Hepatocyte (in vitro differentiated cells): ENCODE data around the gene NR2F1-AS1. TPM values are rescaled to one million over a fixed set of nuclear protein-coding genes. Genes with fewer than 3 reads are reported as not detected.

Experiments
- DNase-seq: peaks from one replicate; pipeline ENCODE4 v3.0.0-alpha.2; 2016; ENCODE audit warnings: low spot score
- H2AFZ ChIP-seq: fragments of 200-600 bp; sonication (generic); 2 replicates; pipeline ENCODE4 v1.6.0; 2016; ENCODE audit warnings: antibody characterized with exemption, mild to moderate bottlenecking
- H3K27ac ChIP-seq: fragments of 200-600 bp; sonication (generic); 2 replicates; pipeline ENCODE4 v1.5.1; 2016; ENCODE audit warnings: mild to moderate bottlenecking
- H3K27me3 ChIP-seq: fragments of 200-600 bp; sonication (generic); 2 replicates; pipeline ENCODE4 v1.6.1; 2016
- H3K36me3 ChIP-seq: fragments of 200-600 bp; sonication (generic); replicated peaks from 2 replicates; pipeline ENCODE4 v1.5.1; 2016; ENCODE audit warnings: low read depth; ENCODE audit not compliant: insufficient read depth
- H3K4me1 ChIP-seq: fragments of 200-600 bp; sonication (generic); 2 replicates; pipeline ENCODE4 v1.5.1; 2016; ENCODE audit warnings: mild to moderate bottlenecking, moderate library complexity; ENCODE audit not compliant: insufficient read depth
- H3K4me2 ChIP-seq: fragments of 200-600 bp; sonication (generic); 2 replicates; pipeline ENCODE4 v1.6.0; 2016
- H3K4me3 ChIP-seq: fragments of 200-600 bp; sonication (generic); 2 replicates; pipeline ENCODE4 v1.5.1; 2016; ENCODE audit warnings: mild to moderate bottlenecking
- H3K79me2 ChIP-seq: fragments of 200-600 bp; sonication (generic); 2 replicates; pipeline ENCODE4 v1.6.0; 2017; ENCODE audit warnings: mild to moderate bottlenecking
- H3K9me2 ChIP-seq: fragments of 200-600 bp; sonication (generic); replicated peaks from 2 replicates; pipeline ENCODE4 v1.6.0; 2017; ENCODE audit warnings: mild to moderate bottlenecking; ENCODE audit not compliant: insufficient read depth
- H3K9me3 ChIP-seq: fragments of 200-600 bp; sonication (generic); 2 replicates; pipeline ENCODE4 v1.5.1; 2016; ENCODE audit warnings: low read depth, mild to moderate bottlenecking
- H4K20me1 ChIP-seq: fragments of 200-600 bp; sonication (generic); 2 replicates; pipeline ENCODE4 v1.6.0; 2016; ENCODE audit warnings: mild to moderate bottlenecking; ENCODE audit not compliant: insufficient read depth, poor library complexity, severe bottlenecking
- EZH2 ChIP-seq: fragments of 200-600 bp; sonication (generic); IDR thresholded peaks from 2 replicates; pipeline ENCODE4 v1.6.1; 2016; ENCODE audit warnings: antibody characterized with exemption, mild to moderate bottlenecking, borderline replicate concordance
- EZH2phosphoT487 ChIP-seq: fragments of 200-600 bp; sonication (generic); IDR thresholded peaks from one replicate; pipeline ENCODE4 v1.6.1; 2018; ENCODE audit warnings: antibody characterized with exemption, mild to moderate bottlenecking, low read depth, moderate library complexity; ENCODE audit not compliant: unreplicated experiment, severe bottlenecking
- WGBS: methylation state at CpG from one replicate; pipeline ENCODE4 v1.1.6; 2016; ENCODE audit warnings: low lambda C conversion rate; ENCODE audit errors: missing lambda C conversion rate; 5-methylcytosine and 5-hydroxymethylcytosine counted together
- polyA plus RNA-seq: library from polyadenylated mRNA; unstranded; fragments of >200 nt; fragmentation: Nextera tagmentation; extraction: Ambion mirVana; gene quantifications from 2 replicates; pipeline ENCODE4 v1.2.1, GENCODE V29; 2016
- total RNA-seq: library from RNA; depleted of rRNA; stranded (reverse); fragments of >200 nt; gene quantifications from 2 replicates; pipeline ENCODE4 v1.2.3, GENCODE V29; 2014
- TF ChIP-seq, protein P1 (sequence below): fragments of 200-600 bp; sonication (generic); IDR thresholded peaks from 2 replicates; pipeline ENCODE4 v1.5.1; 2016; ENCODE audit warnings: antibody characterized with exemption, mild to moderate bottlenecking; ENCODE audit not compliant: poor library complexity

The NR2F1-AS1 gene
- total and polyA plus RNA-seq, 2 experiments from 2014 or later, result 8.4 to 8.6 TPM

DNA sequence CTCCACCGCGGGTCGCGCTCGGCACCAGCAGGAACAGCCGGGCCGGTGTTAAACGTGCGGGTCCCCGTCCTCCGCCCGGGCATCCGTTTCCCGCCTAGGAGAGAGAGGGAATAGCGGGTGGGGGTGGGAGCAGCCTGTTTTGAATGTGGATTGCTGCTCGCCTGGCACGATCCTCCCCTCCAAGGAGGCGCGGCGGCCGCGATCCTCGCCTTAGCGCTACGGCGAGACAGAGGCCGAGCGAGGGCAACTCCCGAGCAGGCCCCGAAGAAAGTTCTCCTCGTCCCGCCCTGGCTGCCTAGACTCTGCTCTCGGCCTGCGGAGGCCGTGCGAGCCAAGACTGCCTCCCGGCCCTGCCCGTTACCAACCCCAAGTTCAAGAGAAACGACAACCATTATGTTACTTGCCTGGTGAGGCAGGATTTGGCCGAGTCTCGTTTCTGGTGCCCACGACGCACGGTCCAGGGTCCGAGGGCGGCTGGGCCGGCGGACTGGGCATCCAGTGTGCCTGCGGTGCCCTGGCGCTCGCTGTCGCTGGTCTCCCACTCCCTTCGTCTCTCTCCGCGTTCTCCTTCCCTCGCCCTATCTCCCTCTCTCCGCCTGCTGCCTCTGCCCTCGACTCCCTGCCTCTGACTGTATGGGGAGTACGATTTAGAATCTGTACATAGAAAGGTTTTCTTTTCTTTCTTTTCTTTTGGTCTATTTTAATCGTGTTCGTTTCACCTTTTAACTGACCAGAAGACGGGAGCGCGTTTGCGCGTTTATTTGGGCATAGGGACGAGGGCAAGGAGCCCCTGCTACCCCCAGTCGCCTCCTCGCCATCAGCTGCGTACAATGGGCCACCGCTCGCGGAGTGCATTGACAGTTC, 724 bp downstream of the NR2F1-AS1 start:
- Histone ChIP-seq H3K27ac (peak overlapping the region; percentile 74), H3K9me3 (no peaks in the 10 kb centered on the region), H2AFZ (peak overlapping the region; percentile 81), H3K4me1 (peaks cover 21% of the 10 kb centered on the region), H3K4me3 (peak overlapping the region; percentile 30), H3K4me2 (peak overlapping the region; percentile 94), H3K36me3 (no peaks in the 10 kb centered on the region), H3K79me2 (no peaks in the 10 kb centered on the region), H4K20me1 (no peaks in the 10 kb centered on the region), H3K9me2 (no peaks in the 10 kb centered on the region), H3K27me3 (peaks cover 81% of the 10 kb centered on the region)
- peak; percentile 86 for TF ChIP-seq EZH2
- TF ChIP-seq, protein P1, sequence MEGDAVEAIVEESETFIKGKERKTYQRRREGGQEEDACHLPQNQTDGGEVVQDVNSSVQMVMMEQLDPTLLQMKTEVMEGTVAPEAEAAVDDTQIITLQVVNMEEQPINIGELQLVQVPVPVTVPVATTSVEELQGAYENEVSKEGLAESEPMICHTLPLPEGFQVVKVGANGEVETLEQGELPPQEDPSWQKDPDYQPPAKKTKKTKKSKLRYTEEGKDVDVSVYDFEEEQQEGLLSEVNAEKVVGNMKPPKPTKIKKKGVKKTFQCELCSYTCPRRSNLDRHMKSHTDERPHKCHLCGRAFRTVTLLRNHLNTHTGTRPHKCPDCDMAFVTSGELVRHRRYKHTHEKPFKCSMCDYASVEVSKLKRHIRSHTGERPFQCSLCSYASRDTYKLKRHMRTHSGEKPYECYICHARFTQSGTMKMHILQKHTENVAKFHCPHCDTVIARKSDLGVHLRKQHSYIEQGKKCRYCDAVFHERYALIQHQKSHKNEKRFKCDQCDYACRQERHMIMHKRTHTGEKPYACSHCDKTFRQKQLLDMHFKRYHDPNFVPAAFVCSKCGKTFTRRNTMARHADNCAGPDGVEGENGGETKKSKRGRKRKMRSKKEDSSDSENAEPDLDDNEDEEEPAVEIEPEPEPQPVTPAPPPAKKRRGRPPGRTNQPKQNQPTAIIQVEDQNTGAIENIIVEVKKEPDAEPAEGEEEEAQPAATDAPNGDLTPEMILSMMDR, result no peak
- TF ChIP-seq EZH2phosphoT487, result peak; percentile 15
- 2% methylated on average over 71 of the region's 73 CpGs for WGBS
- DNase-seq, result no peak

DNA sequence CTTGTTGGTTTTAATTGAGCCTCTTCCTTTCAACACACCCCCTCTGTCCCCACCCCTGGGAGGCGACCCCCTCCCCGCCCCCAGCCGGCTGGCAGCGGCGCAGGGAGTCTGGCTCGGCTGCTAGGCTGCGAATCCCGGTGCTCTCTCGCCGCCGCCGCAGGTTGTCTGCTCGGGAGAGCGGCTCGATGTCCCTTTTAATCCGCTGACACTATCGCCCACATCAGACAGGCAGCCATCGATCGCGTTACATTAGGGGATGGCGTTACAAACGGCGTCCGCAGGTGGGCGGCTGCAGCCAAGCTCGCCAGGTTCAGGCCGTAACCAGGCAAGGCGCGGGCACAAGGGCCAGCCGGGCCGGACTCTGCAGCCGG, 1.3 kb downstream of the NR2F1-AS1 start:
- Histone ChIP-seq H2AFZ (peak overlapping the region; percentile 81), H3K4me1 (peaks cover 21% of the 10 kb centered on the region), H3K79me2 (no peaks in the 10 kb centered on the region), H4K20me1 (no peaks in the 10 kb centered on the region), H3K36me3 (no peaks in the 10 kb centered on the region), H3K9me2 (no peaks in the 10 kb centered on the region), H3K4me2 (peak overlapping the region; percentile 94), H3K4me3 (peak overlapping the region; percentile 30), H3K27me3 (peaks cover 84% of the 10 kb centered on the region), H3K27ac (peak overlapping the region; percentile 74), H3K9me3 (no peaks in the 10 kb centered on the region)
- TF ChIP-seq EZH2phosphoT487, result peak; percentile 67
- TF ChIP-seq, protein P1, result no peak
- under 1% methylated on average over 30 of the region's 32 CpGs for WGBS
- DNase-seq, result no peak

DNA sequence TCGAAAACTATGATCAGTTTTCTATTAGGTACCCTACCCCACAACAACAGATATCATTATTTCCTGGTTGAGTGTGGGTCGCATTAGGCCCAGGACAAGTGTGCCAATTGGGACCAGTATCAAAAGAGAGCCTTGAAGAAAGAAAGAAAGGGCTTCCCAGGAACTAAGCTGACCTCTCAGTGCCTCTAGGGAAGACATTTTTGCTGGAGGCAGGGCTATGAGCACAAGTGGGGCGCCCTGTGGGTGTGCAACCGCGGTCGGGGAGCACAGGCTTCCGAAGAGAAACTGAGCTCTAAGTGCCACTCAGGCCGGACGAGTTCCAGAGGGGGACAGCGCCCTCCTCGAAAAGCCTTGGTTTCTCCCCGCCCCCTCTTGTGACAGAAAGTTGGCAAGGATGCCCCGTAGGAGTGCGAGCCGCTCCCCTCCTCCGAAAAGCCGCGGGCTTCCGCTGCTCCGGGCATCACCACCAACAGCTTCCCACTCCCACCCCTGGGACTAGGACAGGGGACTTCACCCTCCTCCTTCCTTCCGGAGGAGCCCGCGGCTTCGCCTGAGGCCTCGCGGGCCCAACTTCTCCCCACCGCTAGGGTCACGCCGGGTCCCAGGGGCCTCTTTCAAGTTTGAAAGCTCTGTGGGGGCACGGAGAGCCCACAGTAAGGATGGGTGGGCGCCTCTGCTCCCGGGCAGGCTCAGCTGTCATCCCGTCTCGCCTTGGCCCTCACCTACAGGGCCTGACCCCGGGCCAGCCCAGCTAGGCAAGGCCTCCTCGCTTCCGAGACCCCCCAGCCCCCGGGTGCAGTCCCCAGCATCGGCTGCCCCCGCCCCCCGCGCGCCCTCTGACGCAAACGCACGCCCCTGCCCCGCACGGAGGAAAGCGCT, 2.0 kb downstream of the NR2F1-AS1 start:
- H3K27ac ChIP-seq, result peak overlapping the region; percentile 74
- H4K20me1 ChIP-seq, result no peaks in the 10 kb centered on the region
- H2AFZ ChIP-seq, result peak overlapping the region; percentile 81
- TF ChIP-seq EZH2phosphoT487 (no peak), EZH2 (no peak)
- TF ChIP-seq, protein P1, result no peak
- peak overlapping the region; percentile 30 for H3K4me3 ChIP-seq
- H3K79me2 ChIP-seq, result no peaks in the 10 kb centered on the region
- peaks cover 91% of the 10 kb centered on the region for H3K27me3 ChIP-seq
- H3K9me2 ChIP-seq, result no peaks in the 10 kb centered on the region
- no peaks in the 10 kb centered on the region for H3K36me3 ChIP-seq
- H3K4me2 ChIP-seq, result peak overlapping the region; percentile 94
- no peaks in the 10 kb centered on the region for H3K9me3 ChIP-seq
- no peak for DNase-seq
- 16% methylated on average over 22 of the region's 49 CpGs for WGBS
- H3K4me1 ChIP-seq, result peaks cover 21% of the 10 kb centered on the region
